HepG2 (cell line): Measurements from ENCODE around the gene TBC1D5. TPM values are rescaled to one million over a fixed set of nuclear protein-coding genes. Genes with fewer than 3 reads are reported as not detected.

Source experiments
- ATAC-seq: fragments of 200-7000 bp; cut with Tn5 transposase; 3 replicates; pipeline ENCODE4 v1.9.1; 2020; ENCODE audit warnings: mild to moderate bottlenecking, moderate library complexity
- BruUV-seq: library from RNA; stranded (reverse); fragments of 400-500 nt; replicated peaks from 2 replicates; lab custom pipeline; 2021; lab: Mats Ljungman, UMichigan
- CTCF ChIA-PET: fragments of 300-600 bp; formaldehyde crosslinking; extraction: SDS; loops from one replicate; lab custom pipeline; 2021; ENCODE audit warnings: low total read pairs, inconsistent platforms, low intra/inter-chr PET ratio; lab: Yijun Ruan, JAX
- POLR2A ChIA-PET: fragments of 350-600 bp; sonication (Branson Sonifier 250); formaldehyde crosslinking; loops from one replicate; lab custom pipeline; 2020; ENCODE audit warnings: antibody characterized with exemption, inconsistent platforms; lab: Yijun Ruan, JAX
- DNase-seq: peaks from one replicate; pipeline ENCODE4 v3.0.0-alpha.2; 2015; ENCODE audit warnings: low spot score
- FAIRE-seq: peaks from 3 replicates; lab custom pipeline; 2011; peaks lifted over from hg19 to GRCh38; lab: Jason Lieb, UNC
- H2AFZ ChIP-seq: one replicate; pipeline ENCODE4 v1.6.1; 2011; ENCODE audit warnings: low read length, inconsistent platforms
- H3K27ac ChIP-seq: fragments of 300-600 bp; 3 replicates; pipeline ENCODE4 v1.8.0; 2011; ENCODE audit warnings: mixed run types, mild to moderate bottlenecking, mixed read lengths, low read length, inconsistent platforms; ENCODE audit not compliant: insufficient read depth; ENCODE audit errors: extremely low read length
- H3K27me3 ChIP-seq, 2 experiments: fragments of 200-600 bp in 1 of 2; 2 replicates in 1 of 2; 3 replicates in 1 of 2; pipeline versions ENCODE4 v1.6.0 to v1.8.0; 2011; ENCODE audit warnings: low read length in 2 of 2, mild to moderate bottlenecking in 2 of 2, moderate library complexity in 2 of 2, inconsistent platforms in 1 of 2; ENCODE audit not compliant: insufficient read depth in 2 of 2, control insufficient read depth in 1 of 2
- H3K36me3 ChIP-seq, 2 experiments: fragments of 200-600 bp in 1 of 2; replicated peaks in 1 of 2; 2 replicates in 1 of 2; 3 replicates in 1 of 2; pipeline versions ENCODE4 v1.5.1 to v1.8.0; 2011; ENCODE audit warnings: low read length in 2 of 2, inconsistent platforms in 1 of 2; ENCODE audit not compliant: insufficient read depth in 2 of 2, control insufficient read depth in 1 of 2
- H3K4me1 ChIP-seq: 2 replicates; pipeline ENCODE4 v1.5.1; 2012; ENCODE audit warnings: low read length, inconsistent platforms; ENCODE audit not compliant: insufficient read depth
- H3K4me2 ChIP-seq: 2 replicates; pipeline ENCODE4 v1.6.0; 2011; ENCODE audit warnings: low read depth, low read length, inconsistent platforms
- H3K4me3 ChIP-seq, 3 experiments: fragments of 200-600 bp in 1 of 3; sonication (generic), shearing (Covaris generic) in 1 of 3; replicated peaks in 1 of 3; 2 replicates each; pipeline ENCODE4 v1.5.1; 2011 to 2016; ENCODE audit warnings: low read length in 3 of 3, inconsistent platforms in 2 of 3, low read depth in 2 of 3, mild to moderate bottlenecking in 2 of 3, control low read depth in 1 of 3, mixed read lengths in 1 of 3; ENCODE audit not compliant: insufficient read depth in 1 of 3
- H3K79me2 ChIP-seq: one replicate; pipeline ENCODE4 v1.6.1; 2011; ENCODE audit warnings: low read length, inconsistent platforms; ENCODE audit not compliant: insufficient read depth
- H3K9ac ChIP-seq: 2 replicates; pipeline ENCODE4 v1.6.0; 2011; ENCODE audit warnings: mild to moderate bottlenecking, low read depth, low read length, inconsistent platforms; ENCODE audit not compliant: insufficient read depth
- H3K9me3 ChIP-seq: 2 replicates; pipeline ENCODE4 v1.5.1; 2012; ENCODE audit warnings: mild to moderate bottlenecking, low read length
- H4K20me1 ChIP-seq: 2 replicates; pipeline ENCODE4 v1.6.0; 2011; ENCODE audit warnings: inconsistent platforms, mild to moderate bottlenecking, low read length, moderate library complexity; ENCODE audit not compliant: insufficient read depth
- FOXO4 ChIP-seq: sonication (generic); formaldehyde crosslinking; conservative IDR thresholded peaks from 2 replicates; pipeline ENCODE4 v1.8.1; 2023; ENCODE audit warnings: missing genetic modification reagents
- HINFP ChIP-seq: sonication (generic); formaldehyde crosslinking; IDR thresholded peaks from 2 replicates; pipeline ENCODE4 v1.4.0; 2020; ENCODE audit warnings: low read depth, mild to moderate bottlenecking, missing genetic modification reagents
- KDM3A ChIP-seq: IDR thresholded peaks from 2 replicates; pipeline ENCODE4 v1.6.1; 2018; ENCODE audit warnings: low read depth, missing compliant biosample characterization
- KLF9 ChIP-seq: IDR thresholded peaks from 2 replicates; pipeline ENCODE4 v1.6.1; 2016; ENCODE audit warnings: low read depth
- SKI ChIP-seq: fragments of 450-650 bp; IDR thresholded peaks from one replicate; pipeline ENCODE4 v1.6.1; 2018; ENCODE audit warnings: mild to moderate bottlenecking; ENCODE audit not compliant: partially characterized antibody
- SMAD9 ChIP-seq: sonication (generic); formaldehyde crosslinking; IDR thresholded peaks from 2 replicates; pipeline ENCODE4 v1.5.1; 2020; ENCODE audit warnings: mild to moderate bottlenecking, missing genetic modification reagents
- ZNF784 ChIP-seq: sonication (generic); formaldehyde crosslinking; IDR thresholded peaks from 2 replicates; pipeline ENCODE4 v1.5.1; 2020; ENCODE audit warnings: missing genetic modification reagents, mild to moderate bottlenecking, borderline replicate concordance
- ZNF83 ChIP-seq: sonication (generic); formaldehyde crosslinking; IDR thresholded peaks from 2 replicates; pipeline ENCODE4 v1.4.0; 2020; ENCODE audit warnings: missing genetic modification reagents, mild to moderate bottlenecking, borderline replicate concordance
- ZNF883 ChIP-seq: sonication (generic); formaldehyde crosslinking; IDR thresholded peaks from 2 replicates; pipeline ENCODE4 v1.5.1; 2020; ENCODE audit warnings: mild to moderate bottlenecking, missing genetic modification reagents; ENCODE audit errors: not compliant biosample characterization
- WGBS: methylation state at CpG from one replicate; pipeline ENCODE4 v1.1.6; 2017; ENCODE audit warnings: low lambda C conversion rate; 5-methylcytosine and 5-hydroxymethylcytosine counted together
- in situ Hi-C: cut with HindIII; loops from 2 replicates; pipeline ENCODE4 v1.10.0; 2017; ENCODE audit warnings: low pct_unique_long_range_greater_than_20kb; ENCODE audit not compliant: extremely low pct_ligation_motif_present
- intact Hi-C: fragments of 100-400 bp; cut with micrococcal nuclease; formaldehyde crosslinking; loops from one replicate; pipeline ENCODE4 v1.10.0; 2022; ENCODE audit not compliant: unreplicated experiment
- polyA plus RNA-seq, 8 experiments: library from polyadenylated mRNA; depleted of rRNA in 3 of 8; stranded (reverse) in 7 of 8; unstranded in 1 of 8; fragments of >200 nt; fragmentation: Illumina TruSeq in 4 of 8; extraction: Trizol in 4 of 8; gene quantifications; 2 replicates each; pipeline versions ENCODE4 v1.2.1 to v1.2.3, GENCODE V29; 2011 to 2016; ENCODE audit warnings: low read depth in 4 of 8, missing spikeins in 1 of 8, mixed read lengths in 1 of 8; ENCODE audit not compliant: insufficient read depth in 1 of 8
- total RNA-seq, 5 experiments: library from RNA; depleted of rRNA; stranded (reverse); fragments of >200 nt; fragmentation: Illumina TruSeq; extraction: Trizol; gene quantifications; 2 replicates each; pipeline ENCODE4 v1.2.3, GENCODE V29; 2016; ENCODE audit warnings: low read depth in 1 of 5
- TF ChIP-seq, protein P1 (sequence below): sonication (generic); formaldehyde crosslinking; IDR thresholded peaks from 2 replicates; pipeline ENCODE4 v1.9.0; 2021; ENCODE audit warnings: missing genetic modification reagents, mild to moderate bottlenecking, borderline replicate concordance
- TF ChIP-seq, protein P2 (sequence below): IDR thresholded peaks from 2 replicates; pipeline ENCODE4 v1.6.1; 2012; ENCODE audit warnings: low read length, improper control_type of control experiment
- TF ChIP-seq, protein P3 (sequence below): sonication (generic); formaldehyde crosslinking; IDR thresholded peaks from 2 replicates; pipeline ENCODE4 v1.4.0; 2020; ENCODE audit warnings: missing genetic modification reagents, mild to moderate bottlenecking, borderline replicate concordance

TBC1D5 gene
- total and polyA plus RNA-seq, 2 of the 13 experiments (the other 11 are each of a cell fraction or from before 2014, with no cell fraction given) = 19.2 to 33.3 TPM

DNA sequence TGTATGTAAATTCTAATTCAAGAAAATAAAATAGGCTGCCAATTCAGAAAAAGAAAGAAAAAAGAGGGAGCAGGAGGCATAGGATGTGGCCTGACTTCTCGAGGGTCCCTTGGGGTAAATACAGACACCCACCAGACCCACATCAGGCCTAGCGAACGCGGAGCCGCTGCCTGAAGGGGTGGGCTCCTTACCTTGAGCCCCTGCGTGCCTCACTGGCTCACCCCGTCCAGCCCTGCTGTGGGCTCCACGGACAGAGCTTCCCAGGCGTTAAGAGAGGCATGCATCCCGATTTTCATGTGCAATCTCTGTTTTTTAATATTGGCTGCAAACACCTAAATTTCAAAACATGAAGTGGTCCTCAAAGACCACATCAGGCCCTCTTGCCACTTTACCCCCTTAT is 599.9 kb downstream of the TBC1D5 start:
- 29% methylated on average over 5 of the region's 10 CpGs for WGBS
- H3K4me1 ChIP-seq = no peaks in the 10 kb centered on the region
- ChIA-PET POLR2A (no interaction called here), CTCF (no interaction called here)
- in situ Hi-C loops (no loop called here), intact Hi-C loops (no loop called here)
- H3K79me2 ChIP-seq = no peaks in the 10 kb centered on the region
- H3K36me3 ChIP-seq = no peaks in the 10 kb centered on the region
- no peak overlapping the region for H3K4me3 ChIP-seq
- ATAC-seq (no peak), FAIRE-seq (no peak), DNase-seq (no peak)
- H2AFZ ChIP-seq = no peak overlapping the region
- H3K9me3 ChIP-seq = no peaks in the 10 kb centered on the region
- no peak overlapping the region for H3K27ac ChIP-seq
- BruUV-seq = no TSS peak
- H3K4me2 ChIP-seq = no peak overlapping the region
- no peak overlapping the region for H3K9ac ChIP-seq
- H3K27me3 ChIP-seq = peaks cover 1 to 33% of the 10 kb centered on the region in 2 experiments; a peak in 2 of 5 replicates
- H4K20me1 ChIP-seq = no peaks in the 10 kb centered on the region
- TF ChIP-seq FOXO4 (CRISPR knock-in tag) = no peak
- TF ChIP-seq SMAD9 (CRISPR knock-in tag) = no peak
- TF ChIP-seq, protein P1, sequence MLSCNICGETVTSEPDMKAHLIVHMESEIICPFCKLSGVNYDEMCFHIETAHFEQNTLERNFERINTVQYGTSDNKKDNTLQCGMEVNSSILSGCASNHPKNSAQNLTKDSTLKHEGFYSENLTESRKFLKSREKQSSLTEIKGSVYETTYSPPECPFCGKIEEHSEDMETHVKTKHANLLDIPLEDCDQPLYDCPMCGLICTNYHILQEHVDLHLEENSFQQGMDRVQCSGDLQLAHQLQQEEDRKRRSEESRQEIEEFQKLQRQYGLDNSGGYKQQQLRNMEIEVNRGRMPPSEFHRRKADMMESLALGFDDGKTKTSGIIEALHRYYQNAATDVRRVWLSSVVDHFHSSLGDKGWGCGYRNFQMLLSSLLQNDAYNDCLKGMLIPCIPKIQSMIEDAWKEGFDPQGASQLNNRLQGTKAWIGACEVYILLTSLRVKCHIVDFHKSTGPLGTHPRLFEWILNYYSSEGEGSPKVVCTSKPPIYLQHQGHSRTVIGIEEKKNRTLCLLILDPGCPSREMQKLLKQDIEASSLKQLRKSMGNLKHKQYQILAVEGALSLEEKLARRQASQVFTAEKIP (CRISPR knock-in tag) = no peak
- TF ChIP-seq KDM3A (CRISPR knock-in tag) = no peak
- no peak for TF ChIP-seq ZNF83 (CRISPR knock-in tag)
- TF ChIP-seq HINFP (CRISPR knock-in tag) = no peak
- no peak for TF ChIP-seq KLF9 (CRISPR knock-in tag)
- TF ChIP-seq, protein P2, sequence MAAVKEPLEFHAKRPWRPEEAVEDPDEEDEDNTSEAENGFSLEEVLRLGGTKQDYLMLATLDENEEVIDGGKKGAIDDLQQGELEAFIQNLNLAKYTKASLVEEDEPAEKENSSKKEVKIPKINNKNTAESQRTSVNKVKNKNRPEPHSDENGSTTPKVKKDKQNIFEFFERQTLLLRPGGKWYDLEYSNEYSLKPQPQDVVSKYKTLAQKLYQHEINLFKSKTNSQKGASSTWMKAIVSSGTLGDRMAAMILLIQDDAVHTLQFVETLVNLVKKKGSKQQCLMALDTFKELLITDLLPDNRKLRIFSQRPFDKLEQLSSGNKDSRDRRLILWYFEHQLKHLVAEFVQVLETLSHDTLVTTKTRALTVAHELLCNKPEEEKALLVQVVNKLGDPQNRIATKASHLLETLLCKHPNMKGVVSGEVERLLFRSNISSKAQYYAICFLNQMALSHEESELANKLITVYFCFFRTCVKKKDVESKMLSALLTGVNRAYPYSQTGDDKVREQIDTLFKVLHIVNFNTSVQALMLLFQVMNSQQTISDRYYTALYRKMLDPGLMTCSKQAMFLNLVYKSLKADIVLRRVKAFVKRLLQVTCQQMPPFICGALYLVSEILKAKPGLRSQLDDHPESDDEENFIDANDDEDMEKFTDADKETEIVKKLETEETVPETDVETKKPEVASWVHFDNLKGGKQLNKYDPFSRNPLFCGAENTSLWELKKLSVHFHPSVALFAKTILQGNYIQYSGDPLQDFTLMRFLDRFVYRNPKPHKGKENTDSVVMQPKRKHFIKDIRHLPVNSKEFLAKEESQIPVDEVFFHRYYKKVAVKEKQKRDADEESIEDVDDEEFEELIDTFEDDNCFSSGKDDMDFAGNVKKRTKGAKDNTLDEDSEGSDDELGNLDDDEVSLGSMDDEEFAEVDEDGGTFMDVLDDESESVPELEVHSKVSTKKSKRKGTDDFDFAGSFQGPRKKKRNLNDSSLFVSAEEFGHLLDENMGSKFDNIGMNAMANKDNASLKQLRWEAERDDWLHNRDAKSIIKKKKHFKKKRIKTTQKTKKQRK = no peak
- no peak for TF ChIP-seq ZNF883 (CRISPR knock-in tag)
- TF ChIP-seq, protein P3, sequence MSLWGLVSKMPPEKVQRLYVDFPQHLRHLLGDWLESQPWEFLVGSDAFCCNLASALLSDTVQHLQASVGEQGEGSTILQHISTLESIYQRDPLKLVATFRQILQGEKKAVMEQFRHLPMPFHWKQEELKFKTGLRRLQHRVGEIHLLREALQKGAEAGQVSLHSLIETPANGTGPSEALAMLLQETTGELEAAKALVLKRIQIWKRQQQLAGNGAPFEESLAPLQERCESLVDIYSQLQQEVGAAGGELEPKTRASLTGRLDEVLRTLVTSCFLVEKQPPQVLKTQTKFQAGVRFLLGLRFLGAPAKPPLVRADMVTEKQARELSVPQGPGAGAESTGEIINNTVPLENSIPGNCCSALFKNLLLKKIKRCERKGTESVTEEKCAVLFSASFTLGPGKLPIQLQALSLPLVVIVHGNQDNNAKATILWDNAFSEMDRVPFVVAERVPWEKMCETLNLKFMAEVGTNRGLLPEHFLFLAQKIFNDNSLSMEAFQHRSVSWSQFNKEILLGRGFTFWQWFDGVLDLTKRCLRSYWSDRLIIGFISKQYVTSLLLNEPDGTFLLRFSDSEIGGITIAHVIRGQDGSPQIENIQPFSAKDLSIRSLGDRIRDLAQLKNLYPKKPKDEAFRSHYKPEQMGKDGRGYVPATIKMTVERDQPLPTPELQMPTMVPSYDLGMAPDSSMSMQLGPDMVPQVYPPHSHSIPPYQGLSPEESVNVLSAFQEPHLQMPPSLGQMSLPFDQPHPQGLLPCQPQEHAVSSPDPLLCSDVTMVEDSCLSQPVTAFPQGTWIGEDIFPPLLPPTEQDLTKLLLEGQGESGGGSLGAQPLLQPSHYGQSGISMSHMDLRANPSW = no peak
- no peak for TF ChIP-seq ZNF784 (CRISPR knock-in tag)
- no peak for TF ChIP-seq SKI
